ENCODE data around the gene HIRA.
"Not testable (repeated sequence)": the region's sequence is repeated elsewhere in the genome, so short reads cannot be mapped to it uniquely, and the experiment has no call there.

The HIRA gene

DNA sequence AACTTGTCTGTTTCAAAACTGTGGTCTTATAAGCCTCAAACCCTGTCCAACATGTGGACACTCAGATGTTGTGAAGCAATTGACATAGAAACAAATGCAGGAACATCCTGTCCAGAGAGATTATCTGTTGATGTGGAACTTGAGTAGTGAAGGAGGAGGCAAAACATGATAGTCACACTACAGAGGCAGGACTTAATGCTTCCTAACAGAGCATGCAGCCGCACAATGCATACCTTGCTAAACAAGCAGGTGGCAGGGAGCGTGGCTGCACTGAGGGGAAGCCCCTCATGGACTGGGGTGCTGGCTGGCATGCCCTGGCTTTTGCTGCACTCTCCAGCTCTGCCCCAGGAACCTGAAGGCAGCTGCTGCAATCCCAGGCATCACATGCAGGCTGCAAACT is 10.6 kb upstream of the HIRA start:
- DNase-seq: no peak

DNA sequence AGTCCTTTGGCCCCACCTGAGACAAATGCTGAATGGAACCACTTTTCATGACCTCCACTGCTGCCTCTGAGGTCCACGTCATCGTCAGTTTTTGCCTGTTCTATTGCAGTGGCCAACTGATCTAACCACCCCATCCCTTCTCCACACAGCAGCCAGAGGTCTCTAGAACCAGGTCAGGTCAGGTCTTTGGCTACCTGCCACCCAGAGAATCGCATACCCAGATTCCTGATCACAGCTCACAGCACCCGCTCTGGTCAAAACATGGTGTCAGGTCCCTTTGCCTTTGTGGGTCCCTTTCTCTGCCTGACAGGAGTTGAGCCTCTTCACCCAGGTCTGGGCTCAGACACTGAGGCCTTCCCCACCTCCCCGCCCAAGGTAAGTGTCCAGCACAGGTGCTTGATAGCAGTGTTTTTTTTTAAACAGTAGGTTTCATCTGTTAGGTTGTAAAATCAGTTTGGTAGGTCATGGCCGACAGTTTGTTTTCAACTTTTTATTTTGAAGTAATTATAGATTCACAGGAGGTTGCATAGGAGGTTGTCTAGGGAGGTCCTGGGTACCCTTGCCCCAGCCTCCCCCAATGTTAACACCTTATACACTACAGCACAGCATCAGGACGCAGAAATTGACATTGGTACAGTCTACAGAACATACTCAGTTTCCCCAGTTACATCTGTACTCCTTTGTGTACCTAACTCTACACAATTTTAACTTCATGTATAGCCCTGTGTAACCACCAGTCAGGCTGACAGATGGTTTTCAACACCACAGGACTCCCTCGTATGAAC is 9.1 kb upstream of the HIRA start:
- DNase-seq: no peak

DNA sequence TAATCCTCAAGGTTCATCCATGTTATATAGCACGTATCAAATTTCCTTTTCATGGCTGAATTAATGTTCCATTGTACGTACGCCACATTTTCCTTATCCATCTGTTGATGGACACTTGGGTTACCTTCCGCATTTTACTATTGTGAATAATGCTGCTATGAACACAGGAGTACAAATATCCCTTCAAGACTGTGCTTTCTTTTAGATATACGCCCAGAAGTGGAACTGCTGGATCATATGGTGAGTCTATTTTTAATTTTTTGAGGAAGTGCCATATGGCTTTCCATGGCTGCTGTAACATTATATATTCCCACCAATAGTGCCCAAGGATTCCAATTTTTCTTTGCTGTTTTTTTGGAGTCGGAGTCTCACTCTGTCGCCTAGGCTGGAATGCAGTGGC is 6.8 kb upstream of the HIRA start:
- DNase-seq: no peak

- not testable (repeated sequence) for DNase-seq
Observed at GRCh38 chr22:19436444-19437161, 5.1 kb upstream of the HIRA start.

DNA sequence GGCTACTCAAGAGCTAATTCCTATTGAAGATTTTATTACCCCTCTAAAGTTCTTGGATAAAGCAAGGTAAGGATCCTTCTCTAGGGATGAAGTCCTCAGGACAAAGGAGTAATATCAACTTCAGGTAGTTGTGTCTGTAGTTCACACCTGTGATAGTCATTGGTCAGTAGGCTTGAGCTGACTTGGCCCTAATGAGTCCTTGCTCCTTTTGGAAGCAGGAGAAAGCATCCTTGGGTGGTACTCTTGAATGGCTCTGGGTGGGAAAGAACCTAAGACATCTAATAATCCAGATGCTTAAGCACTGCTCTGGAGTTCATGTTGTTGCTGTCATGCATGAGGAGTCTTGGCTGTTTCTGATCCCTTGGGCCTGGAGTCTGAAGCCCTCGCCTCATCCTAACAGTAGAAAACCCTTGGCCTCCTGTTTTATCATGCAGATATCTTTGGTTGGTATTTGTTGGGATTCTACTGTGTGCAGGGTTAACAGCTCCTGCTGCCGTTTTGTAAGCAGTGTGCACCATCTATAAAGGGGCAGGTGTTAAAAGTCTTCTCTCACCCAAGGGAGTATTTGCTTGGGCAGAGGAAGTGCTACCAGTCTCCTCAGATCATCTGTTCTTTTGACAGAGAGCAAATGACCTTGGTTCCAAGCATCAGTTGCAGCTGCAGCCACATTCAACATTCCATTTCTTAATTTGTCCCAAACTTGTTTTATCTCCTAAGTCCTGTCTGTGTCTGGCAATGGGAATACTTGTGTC is 3.5 kb upstream of the HIRA start:
- no peak for DNase-seq

GRCh38 chr22:19434401-19434800 is 2.9 kb upstream of the HIRA start:
- DNase-seq: no peak

GRCh38 chr22:19432133-19432851 is 759 bp upstream of the HIRA start, which contains the start of gene MRPL40:
Gene MRPL40, plus strand, starts transcription at chr22:19432545. Its CDS starts 10 bp downstream, at chr22:19432555.
- DNase-seq: peak; percentile 72 to 79

- peak in 1 of 2 donors; percentile 28 for DNase-seq
Observed at GRCh38 chr22:19430890-19431541, 517 bp downstream of the HIRA start.

- peak in 1 of 2 donors; percentile 14 for DNase-seq
Observed at GRCh38 chr22:19429950-19430889, 1.3 kb downstream of the HIRA start.

DNA sequence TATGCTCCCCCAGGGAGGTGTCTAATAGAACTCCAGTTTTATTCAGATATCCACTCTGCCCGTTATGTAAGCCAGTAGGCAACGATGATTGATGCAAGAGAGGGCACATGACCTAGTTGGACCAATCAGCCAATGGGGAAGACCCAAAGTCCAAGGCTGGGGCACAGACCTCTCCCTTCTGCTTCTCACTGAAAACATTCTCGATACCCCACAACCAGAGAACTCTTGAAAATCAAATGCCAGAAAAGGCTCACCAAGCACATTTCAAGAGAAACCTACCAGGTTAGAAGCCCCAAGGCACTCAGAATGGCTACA is 7.4 kb downstream of the HIRA start:
- DNase-seq: no peak

GRCh38 chr22:19422440-19423301 is 8.9 kb downstream of the HIRA start:
- DNase-seq: no peak

- DNase-seq: no peak
Observed at GRCh38 chr22:19420321-19420720, 11.2 kb downstream of the HIRA start.

GRCh38 chr22:19419464-19420178 is 11.9 kb downstream of the HIRA start:
- no peak for DNase-seq

DNA sequence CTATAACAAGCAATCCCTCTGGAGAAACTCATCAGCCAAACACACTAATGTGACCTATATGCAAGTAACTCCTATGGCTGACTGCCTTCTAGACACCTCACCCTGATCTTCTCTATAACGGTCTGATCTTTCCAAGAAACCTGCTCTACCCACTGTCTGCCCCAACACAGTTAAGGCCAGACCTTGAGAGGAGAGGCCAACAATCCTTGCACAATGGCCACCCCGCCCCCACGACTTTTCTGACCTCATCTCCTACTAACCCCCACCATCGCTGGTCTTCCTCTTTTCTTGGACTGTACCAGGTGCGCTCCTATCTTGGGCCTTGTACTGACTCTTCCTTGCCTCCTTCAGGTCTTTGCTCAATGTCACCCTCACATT is 12.5 kb downstream of the HIRA start:
- DNase-seq: no peak

GRCh38 chr22:19412923-19413322 is 18.6 kb downstream of the HIRA start:
- no peak for DNase-seq

DNA sequence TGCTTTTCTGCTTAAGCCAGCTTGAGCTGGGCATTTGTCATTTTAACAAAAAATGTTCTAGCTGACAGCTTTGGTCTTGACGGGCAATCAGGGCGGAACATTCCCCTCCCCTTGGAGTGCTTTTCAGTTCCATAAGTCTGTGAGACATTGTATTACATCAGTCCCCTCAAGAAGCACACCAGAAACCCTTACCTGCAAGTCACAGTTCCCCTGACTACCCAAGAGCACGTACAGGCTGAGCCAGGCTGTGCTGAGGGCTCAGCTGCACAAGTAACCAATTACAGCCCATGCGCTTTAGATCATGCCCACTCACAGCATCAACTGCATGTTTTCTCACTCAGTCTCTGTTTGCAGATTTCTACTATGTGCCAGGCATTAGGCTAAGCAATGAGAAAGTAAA is 19.1 kb downstream of the HIRA start:
- no peak for DNase-seq

DNA sequence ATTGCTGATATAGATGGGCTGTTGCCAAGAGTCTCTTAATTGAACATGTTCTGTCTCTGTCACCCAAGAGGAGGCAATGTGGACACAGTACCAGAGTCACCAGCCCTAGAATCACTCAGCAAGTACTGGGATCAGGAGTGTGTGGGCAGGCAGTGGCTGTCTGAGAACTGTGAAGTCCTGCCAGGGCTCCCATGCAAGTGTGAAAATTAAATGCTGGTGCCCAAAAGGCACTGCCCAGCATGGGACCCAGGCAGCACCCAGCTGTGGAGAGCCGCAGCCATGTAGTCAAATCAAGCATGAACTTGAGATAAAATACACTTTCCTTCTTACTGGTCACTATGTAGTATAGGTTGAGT is 19.9 kb downstream of the HIRA start:
- no peak for DNase-seq

- DNase-seq: no peak
Observed at GRCh38 chr22:19410941-19411689, 20.4 kb downstream of the HIRA start.
